A549 (cell line): ENCODE results near the gene GRAMD2B. TPM values are rescaled to one million over a fixed set of nuclear protein-coding genes. Genes with fewer than 3 reads are reported as not detected.

Source experiments
- ATAC-seq, 2 experiments: fragments of 200-7000 bp in 1 of 2; fragments of >200 bp in 1 of 2; cut with Nextera tagmentation in 1 of 2; cut with Tn5 transposase in 1 of 2; 3 replicates each; pipeline versions ENCODE4 v1.8.0 to v1.9.1; 2018 to 2020; ENCODE audit warnings: mild to moderate bottlenecking in 1 of 2, moderate library complexity in 1 of 2
- CTCF ChIA-PET: fragments of 300-600 bp; sonication (Branson Sonifier 250); formaldehyde crosslinking; extraction: SDS; loops from one replicate; lab custom pipeline; 2021; ENCODE audit warnings: antibody characterized with exemption, inconsistent platforms; lab: Yijun Ruan, JAX
- POLR2A ChIA-PET: fragments of 350-600 bp; formaldehyde crosslinking; extraction: SDS; loops from one replicate; lab custom pipeline; 2021; ENCODE audit warnings: antibody characterized with exemption, inconsistent platforms; lab: Yijun Ruan, JAX
- DNase-seq, 2 experiments: peaks; one replicate each; pipeline versions ENCODE4 v3.0.0 to v3.0.0-alpha.2; 2011 to 2016; ENCODE audit warnings: low read depth in 1 of 2, low spot score in 1 of 2
- FAIRE-seq: peaks from 2 replicates; lab custom pipeline; 2011; peaks lifted over from hg19 to GRCh38; lab: Jason Lieb, UNC
- H3K27ac ChIP-seq, 2 experiments: fragments of >200 bp; sonication (Bioruptor Twin); formaldehyde crosslinking; 3 replicates each; pipeline ENCODE4 v1.5.1; 2016 to 2017
- H3K4me1 ChIP-seq: fragments of >200 bp; sonication (Bioruptor Twin); formaldehyde crosslinking; 3 replicates; pipeline ENCODE4 v1.6.1; 2016
- H3K4me2 ChIP-seq: fragments of >200 bp; sonication (Bioruptor Twin); formaldehyde crosslinking; 3 replicates; pipeline ENCODE4 v1.6.1; 2016
- H3K4me3 ChIP-seq: fragments of >200 bp; sonication (Bioruptor Twin); formaldehyde crosslinking; 3 replicates; pipeline ENCODE4 v1.5.1; 2016
- H3K9me3 ChIP-seq: fragments of >200 bp; sonication (Bioruptor Twin); formaldehyde crosslinking; 3 replicates; pipeline ENCODE4 v1.6.1; 2016
- BCL3 ChIP-seq: fragments of >200 bp; sonication (Bioruptor Twin); formaldehyde crosslinking; IDR thresholded peaks from 3 replicates; pipeline ENCODE4 v1.6.1; 2016
- CEBPB ChIP-seq, 2 experiments: fragments of >200 bp in 1 of 2; sonication (Bioruptor Twin) in 1 of 2; formaldehyde crosslinking in 1 of 2; IDR thresholded peaks; 2 replicates each; pipeline ENCODE4 v1.6.1; 2012 to 2016
- E2F6 ChIP-seq: IDR thresholded peaks from 2 replicates; pipeline ENCODE4 v1.6.1; 2012; ENCODE audit warnings: low read depth, borderline replicate concordance
- EHMT2 ChIP-seq: fragments of 200-600 bp; sonication (generic); IDR thresholded peaks from 2 replicates; pipeline ENCODE4 v1.6.1; 2016; ENCODE audit warnings: antibody characterized with exemption, low read depth, mild to moderate bottlenecking, moderate library complexity
- FOSB ChIP-seq: fragments of 250-450 bp; sonication (Bioruptor Pico); IDR thresholded peaks from 2 replicates; pipeline ENCODE4 v1.5.0; 2020; ENCODE audit warnings: mild to moderate bottlenecking, moderate library complexity
- FOSL2 ChIP-seq, 2 experiments: fragments of 450-650 bp in 1 of 2; fragments of >200 bp in 1 of 2; sonication (Bioruptor Twin) in 1 of 2; formaldehyde crosslinking; IDR thresholded peaks; 2 replicates each; pipeline versions ENCODE4 v1.5.0 to v1.6.1; 2016 to 2020; ENCODE audit warnings: mild to moderate bottlenecking in 1 of 2, moderate library complexity in 1 of 2
- HDAC2 ChIP-seq: fragments of 200-600 bp; sonication (generic); IDR thresholded peaks from 2 replicates; pipeline ENCODE4 v1.6.1; 2016
- MAX ChIP-seq: IDR thresholded peaks from 2 replicates; pipeline ENCODE4 v1.6.1; 2012
- PHF8 ChIP-seq: fragments of 200-600 bp; sonication (generic); IDR thresholded peaks from 2 replicates; pipeline ENCODE4 v1.6.1; 2016; ENCODE audit warnings: low read depth, mild to moderate bottlenecking, antibody characterized with exemption, moderate library complexity, borderline replicate concordance
- POLR2AphosphoS2 ChIP-seq: conservative IDR thresholded peaks from 2 replicates; pipeline ENCODE4 v1.6.1; 2012; ENCODE audit warnings: low read length, improper control_type of control experiment, inconsistent platforms
- RAD21 ChIP-seq, 2 experiments: fragments of >200 bp in 1 of 2; sonication (Bioruptor Twin) in 1 of 2; formaldehyde crosslinking in 1 of 2; IDR thresholded peaks in 1 of 2; conservative IDR thresholded peaks in 1 of 2; 2 replicates in 1 of 2; 3 replicates in 1 of 2; pipeline ENCODE4 v1.6.1; 2012 to 2018; ENCODE audit warnings: inconsistent platforms in 1 of 2
- REST ChIP-seq: fragments of 200-600 bp; sonication (generic); IDR thresholded peaks from 2 replicates; pipeline ENCODE4 v1.6.1; 2016; ENCODE audit warnings: antibody characterized with exemption, mild to moderate bottlenecking, moderate library complexity
- RFX5 ChIP-seq: fragments of 450-650 bp; IDR thresholded peaks from 2 replicates; pipeline ENCODE4 v1.7.1; 2014; ENCODE audit warnings: antibody characterized with exemption, mild to moderate bottlenecking, moderate library complexity
- RNF2 ChIP-seq: fragments of 200-600 bp; sonication (generic); IDR thresholded peaks from 2 replicates; pipeline ENCODE4 v1.6.1; 2016; ENCODE audit warnings: low read depth, mild to moderate bottlenecking, antibody characterized with exemption, moderate library complexity, borderline replicate concordance
- polyA plus RNA-seq, 4 experiments: library from polyadenylated mRNA; depleted of rRNA in 3 of 4; stranded (reverse); fragments of >200 nt; fragmentation: RNase III in 1 of 4; extraction: RNeasy Plus Mini Kit Qiagen cat#74134 plus additional on column Dnase treatment in 1 of 4; gene quantifications; 2 replicates in 3 of 4; 3 replicates in 1 of 4; pipeline ENCODE4 v1.2.3, GENCODE V29; 2011 to 2017
- TF ChIP-seq, protein P1 (sequence below): fragments of 250-450 bp; sonication (Bioruptor Pico); IDR thresholded peaks from 2 replicates; pipeline ENCODE4 v1.5.0; 2021; ENCODE audit warnings: mild to moderate bottlenecking, moderate library complexity, borderline replicate concordance
- TF ChIP-seq, protein P2 (sequence below): fragments of >200 bp; sonication (Bioruptor Twin); formaldehyde crosslinking; IDR thresholded peaks from 2 replicates; pipeline ENCODE4 v1.6.1; 2016
- TF ChIP-seq, protein P3 (sequence below): fragments of 450-650 bp; IDR thresholded peaks from 2 replicates; pipeline ENCODE4 v1.6.1; 2014; ENCODE audit warnings: antibody characterized with exemption

The GRAMD2B gene
- polyA plus RNA-seq, 2 of the 4 experiments (the other 2 are of a cell fraction): 1.0 to 1.2 TPM

DNA sequence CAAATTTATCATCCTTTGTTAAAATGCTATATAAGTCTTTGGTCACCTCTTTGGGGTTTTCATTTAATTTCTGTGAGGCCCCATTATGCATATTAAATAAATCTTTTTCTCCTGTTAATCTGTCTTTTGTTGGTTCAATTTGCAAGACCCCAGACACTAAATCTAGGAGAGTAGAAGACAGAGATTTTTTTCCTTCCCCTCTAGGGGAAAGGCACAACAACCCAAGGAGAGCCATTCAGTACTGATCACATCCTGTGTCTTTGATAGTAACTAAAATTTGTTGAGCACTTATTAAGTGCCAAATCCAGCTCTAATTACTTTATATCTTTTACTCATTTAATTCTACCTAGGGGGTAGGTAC is 97.4 kb downstream of the GRAMD2B start:
- Histone ChIP-seq H3K9me3 (no peaks in the 10 kb centered on the region), H3K4me3 (no peak overlapping the region), H3K4me2 (no peak overlapping the region), H3K27ac (no peak overlapping the region), H3K4me1 (no peaks in the 10 kb centered on the region)
- FAIRE-seq (no peak), DNase-seq (no peak), ATAC-seq (no peak)
- no peak for TF ChIP-seq RFX5
- no peak for TF ChIP-seq REST
- no peak for TF ChIP-seq CEBPB (IDR thresholded peaks at IDR 0.05)
- TF ChIP-seq, protein P1, sequence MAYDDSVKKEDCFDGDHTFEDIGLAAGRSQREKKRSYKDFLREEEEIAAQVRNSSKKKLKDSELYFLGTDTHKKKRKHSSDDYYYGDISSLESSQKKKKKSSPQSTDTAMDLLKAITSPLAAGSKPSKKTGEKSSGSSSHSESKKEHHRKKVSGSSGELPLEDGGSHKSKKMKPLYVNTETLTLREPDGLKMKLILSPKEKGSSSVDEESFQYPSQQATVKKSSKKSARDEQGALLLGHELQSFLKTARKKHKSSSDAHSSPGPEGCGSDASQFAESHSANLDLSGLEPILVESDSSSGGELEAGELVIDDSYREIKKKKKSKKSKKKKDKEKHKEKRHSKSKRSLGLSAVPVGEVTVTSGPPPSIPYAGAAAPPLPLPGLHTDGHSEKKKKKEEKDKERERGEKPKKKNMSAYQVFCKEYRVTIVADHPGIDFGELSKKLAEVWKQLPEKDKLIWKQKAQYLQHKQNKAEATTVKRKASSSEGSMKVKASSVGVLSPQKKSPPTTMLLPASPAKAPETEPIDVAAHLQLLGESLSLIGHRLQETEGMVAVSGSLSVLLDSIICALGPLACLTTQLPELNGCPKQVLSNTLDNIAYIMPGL (CRISPR knock-in tag): no peak
- TF ChIP-seq FOSL2 (IDR thresholded peaks at IDR 0.05): no peak
- TF ChIP-seq FOSL2 (CRISPR knock-in tag; IDR thresholded peaks at IDR 0.05): no peak
- TF ChIP-seq, protein P2, sequence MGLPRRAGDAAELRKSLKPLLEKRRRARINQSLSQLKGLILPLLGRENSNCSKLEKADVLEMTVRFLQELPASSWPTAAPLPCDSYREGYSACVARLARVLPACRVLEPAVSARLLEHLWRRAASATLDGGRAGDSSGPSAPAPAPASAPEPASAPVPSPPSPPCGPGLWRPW: no peak
- no peak for TF ChIP-seq FOSB (CRISPR knock-in tag)
- no peak for TF ChIP-seq BCL3
- no peak for TF ChIP-seq MAX
- TF ChIP-seq PHF8: no peak
- TF ChIP-seq, protein P3, sequence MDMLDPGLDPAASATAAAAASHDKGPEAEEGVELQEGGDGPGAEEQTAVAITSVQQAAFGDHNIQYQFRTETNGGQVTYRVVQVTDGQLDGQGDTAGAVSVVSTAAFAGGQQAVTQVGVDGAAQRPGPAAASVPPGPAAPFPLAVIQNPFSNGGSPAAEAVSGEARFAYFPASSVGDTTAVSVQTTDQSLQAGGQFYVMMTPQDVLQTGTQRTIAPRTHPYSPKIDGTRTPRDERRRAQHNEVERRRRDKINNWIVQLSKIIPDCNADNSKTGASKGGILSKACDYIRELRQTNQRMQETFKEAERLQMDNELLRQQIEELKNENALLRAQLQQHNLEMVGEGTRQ: no peak
- no peak for TF ChIP-seq RNF2
- no peak for TF ChIP-seq RAD21 (conservative IDR thresholded peaks at IDR 0.05 in 1 of 2, IDR thresholded peaks at IDR 0.05 in 1 of 2)
- no peak for TF ChIP-seq E2F6
- TF ChIP-seq EHMT2: no peak
- ChIA-PET CTCF (interaction anchor here (1.2 to 2.9 kb wide), 3 partner anchors 11 to 182 kb away, joined by 4 to 12 read pairs (median 5); no protein-coding TSS in a partner anchor), POLR2A (interaction anchor here (0.5 kb wide), 1 partner anchor 28 kb away, joined by 3 read pairs; no protein-coding TSS in a partner anchor)

DNA sequence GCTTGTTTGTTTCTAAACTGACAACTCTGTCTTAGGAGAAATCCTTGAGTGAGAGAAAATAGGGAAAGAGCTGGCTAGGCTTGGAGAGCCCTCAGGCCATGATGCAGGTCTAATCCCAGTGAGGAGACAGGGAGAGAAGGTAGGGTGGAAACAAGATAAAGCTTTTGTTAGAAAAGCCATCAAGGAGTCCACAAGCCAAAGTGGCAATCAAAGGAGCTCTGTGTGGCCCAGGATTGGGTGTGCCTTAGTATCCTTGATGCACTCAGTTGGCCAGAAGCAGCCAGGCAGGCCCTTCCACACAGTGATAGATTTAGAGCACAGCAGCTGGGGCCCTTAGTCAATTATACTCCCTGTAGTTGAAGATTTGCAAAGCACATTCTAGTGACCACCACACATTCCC is 97.9 kb downstream of the GRAMD2B start:
- Histone ChIP-seq H3K9me3 (no peaks in the 10 kb centered on the region), H3K27ac (no peak overlapping the region), H3K4me2 (no peak overlapping the region), H3K4me1 (no peaks in the 10 kb centered on the region)
- FAIRE-seq (no peak), ATAC-seq (no peak; a peak in 1 of 6 replicates), DNase-seq (no peak)
- TF ChIP-seq, protein P1 (CRISPR knock-in tag): no peak
- TF ChIP-seq FOSB (CRISPR knock-in tag) (no peak), HDAC2 (no peak), MAX (no peak), POLR2AphosphoS2 (no peak), FOSL2 (IDR thresholded peaks at IDR 0.05) (no peak), FOSL2 (CRISPR knock-in tag; IDR thresholded peaks at IDR 0.05) (no peak), PHF8 (no peak)
- TF ChIP-seq, all 56 proteins: peak for 0
- POLR2A ChIA-PET: no interaction called here
- no peak overlapping the region for H3K4me3 ChIP-seq
- CTCF ChIA-PET: interaction anchor here (1.2 to 2.9 kb wide), 3 partner anchors 10 to 182 kb away, joined by 4 to 12 read pairs (median 5); no protein-coding TSS in a partner anchor
